ENCODE measurements around the gene NT5C1B.

Gene NT5C1B

DNA sequence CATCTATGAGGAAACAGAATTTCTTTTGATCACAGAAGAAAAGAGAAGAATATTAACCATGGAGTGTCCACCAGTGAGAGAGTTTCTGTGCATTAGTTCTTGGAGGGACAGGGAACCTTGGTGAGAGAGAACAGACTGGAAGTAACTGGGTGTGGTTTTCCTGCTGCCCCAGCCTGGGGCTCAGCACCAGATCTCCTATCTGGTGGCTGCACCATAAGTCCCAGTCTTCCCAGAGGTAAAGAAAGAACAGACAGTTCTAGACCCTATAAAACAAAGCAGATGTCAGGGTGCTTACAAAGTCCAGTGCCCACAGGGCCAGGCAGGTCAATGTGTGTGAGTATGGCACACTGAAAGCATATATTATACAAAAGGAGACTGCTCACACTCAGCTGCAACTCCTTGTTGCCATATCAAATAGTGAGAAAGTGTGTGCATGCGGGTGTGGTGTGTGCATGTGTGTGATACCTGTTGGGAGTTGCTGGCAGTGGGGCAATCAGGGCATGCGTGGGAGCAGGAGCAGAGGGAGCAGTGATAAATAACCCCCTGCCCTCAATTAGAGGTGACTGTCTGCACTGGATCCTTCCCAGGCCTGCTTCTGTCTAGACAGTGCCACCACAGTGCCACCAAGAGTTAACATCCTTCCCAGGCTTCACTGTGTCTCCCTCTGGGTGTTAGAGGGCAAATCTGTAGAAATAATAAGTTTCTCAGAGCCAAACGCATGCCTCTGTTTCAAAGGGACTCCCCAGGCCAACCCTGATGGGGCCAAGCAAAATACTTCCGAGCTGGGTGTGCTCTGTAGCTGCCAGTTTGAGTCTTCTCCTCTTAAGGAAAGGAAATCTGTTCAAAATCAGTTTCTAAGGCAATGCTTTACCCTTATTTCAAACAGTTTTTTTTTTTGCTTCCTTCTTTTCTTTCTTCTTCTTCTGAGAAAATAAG, 74.6 kb downstream of the NT5C1B start:
- no peak for DNase-seq (ENCODE audit: low spot score)
